ENCODE results near the gene ZNF254. TPM values are rescaled to one million over a fixed set of nuclear protein-coding genes. Genes with fewer than 3 reads are reported as not detected.

ZNF254 gene
- total and polyA plus RNA-seq, 10 of the 15 experiments (the other 5 are each of a cell fraction or from before 2014, with no cell fraction given) = 1.5 to 15.7 (median 8.5) TPM

- Histone ChIP-seq H3K79me2 (ENCODE audit: control insufficient read depth, insufficient read depth, low read length) (no peaks in the 10 kb centered on the region), H3K27ac (ENCODE audit: control insufficient read depth, insufficient read depth) (no peak overlapping the region), H4K20me1 (ENCODE audit: control insufficient read depth, insufficient read depth) (no peaks in the 10 kb centered on the region), H3K9me3 (replicated peaks; ENCODE audit: control insufficient read depth, insufficient read depth, low read length) (no peaks in the 10 kb centered on the region), H3K36me3 (ENCODE audit: control insufficient read depth in 2 of 2, insufficient read depth in 2 of 2, low read length in 1 of 2) (no peaks in the 10 kb centered on the region), H2AFZ (ENCODE audit: control insufficient read depth, low read depth, low read length) (no peak overlapping the region), H3K4me3 (no peak overlapping the region), H3K4me2 (ENCODE audit: control insufficient read depth, insufficient read depth) (no peak overlapping the region), H3K4me1 (ENCODE audit: control insufficient read depth, insufficient read depth, low read length) (no peaks in the 10 kb centered on the region), H3K9ac (ENCODE audit: control insufficient read depth, insufficient read depth, low read length) (no peak overlapping the region), H3K27me3 (replicated peaks in 1 of 2; ENCODE audit: control insufficient read depth in 2 of 2, insufficient read depth in 2 of 2, low read length in 1 of 2) (no peaks in the 10 kb centered on the region)
- SMC1A ChIA-PET (ENCODE audit: uncharacterized antibody, unreplicated experiment) = no interaction called here
- intact Hi-C loops (cut with micrococcal nuclease; ENCODE audit: unreplicated experiment) (no loop called here), in situ Hi-C loops (cut with MboI) (no loop called here)
- FAIRE-seq (no peak), DNase-seq (ENCODE audit: low read depth, low spot score) (no peak), ATAC-seq (no peak)
- no TSS peak for BruUV-seq (replicated peaks)
- POLR2A ChIA-PET = interaction anchor here (0.6 kb wide), 1 partner anchor 147 kb away, joined by 4 read pairs; no protein-coding TSS in a partner anchor
- TF ChIP-seq ATF2 (IDR thresholded peaks at IDR 0.05; ENCODE audit: low read length) (no peak), SRF (IDR thresholded peaks at IDR 0.05; ENCODE audit: low read depth in 2 of 2, low read length in 2 of 2) (no peak), SIN3A (IDR thresholded peaks at IDR 0.05; ENCODE audit: low read depth, low read length) (no peak), FOXK2 (IDR thresholded peaks at IDR 0.05) (no peak), MYB (IDR thresholded peaks at IDR 0.05; ENCODE audit: borderline replicate concordance, low read depth, low read length) (no peak), RAD51 (IDR thresholded peaks at IDR 0.05) (no peak), JUNB (IDR thresholded peaks at IDR 0.05) (no peak), SREBF2 (IDR thresholded peaks at IDR 0.05; ENCODE audit: low read length) (no peak), POLR2AphosphoS2 (IDR thresholded peaks at IDR 0.05; ENCODE audit: low read depth, low read length) (no peak), SUZ12 (IDR thresholded peaks at IDR 0.05; ENCODE audit: unreplicated experiment) (no peak)
- CTCF ChIA-PET = no interaction called here
- RAD21 ChIA-PET (ENCODE audit: unreplicated experiment) = no interaction called here
- WGBS (ENCODE audit: insufficient coverage, insufficient replicate concordance, low lambda C conversion rate, missing lambda C conversion rate) = 57% methylated on average over 4 of the region's 4 CpGs
These were observed 5.9 kb upstream of the ZNF254 start for GRCh38 chr19:24081056-24081455.
